Ramos (cell line): ENCODE measurements around the gene PCDHGB2.
"Not testable (repeated sequence)": the region's sequence is repeated elsewhere in the genome, so short reads cannot be mapped to it uniquely, and the experiment has no call there.

Experiments
- in situ Hi-C: fragments of 300-500 bp; cut with MboI; formaldehyde crosslinking; loops from one replicate; pipeline ENCODE4 v1.14.3; 2022; ENCODE audit warnings: low sequenced_read_pairs; ENCODE audit not compliant: unreplicated experiment

The PCDHGB2 gene

GRCh38 chr5:141349917-141350619, 9.7 kb upstream of the PCDHGB2 start, which contains the start of gene PCDHGB1:
Gene PCDHGB1, plus strand, starts transcription at chr5:141350099. Its CDS starts 162 bp downstream, at chr5:141350261.
- in situ Hi-C loops = no loop called here

DNA sequence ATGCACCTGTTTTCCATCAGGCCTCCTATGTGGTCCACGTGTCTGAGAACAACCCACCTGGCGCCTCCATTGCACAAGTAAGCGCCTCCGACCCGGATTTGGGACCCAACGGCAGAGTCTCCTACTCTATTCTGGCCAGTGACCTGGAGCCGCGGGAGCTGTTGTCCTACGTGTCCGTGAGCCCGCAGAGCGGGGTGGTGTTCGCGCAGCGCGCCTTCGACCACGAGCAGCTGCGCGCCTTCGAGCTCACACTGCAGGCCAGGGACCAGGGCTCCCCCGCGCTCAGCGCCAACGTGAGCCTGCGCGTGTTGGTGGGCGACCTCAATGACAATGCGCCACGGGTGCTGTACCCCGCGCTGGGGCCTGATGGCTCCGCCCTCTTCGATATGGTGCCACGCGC, 8.2 kb upstream of the PCDHGB2 start:
- in situ Hi-C loops = no loop called here

DNA sequence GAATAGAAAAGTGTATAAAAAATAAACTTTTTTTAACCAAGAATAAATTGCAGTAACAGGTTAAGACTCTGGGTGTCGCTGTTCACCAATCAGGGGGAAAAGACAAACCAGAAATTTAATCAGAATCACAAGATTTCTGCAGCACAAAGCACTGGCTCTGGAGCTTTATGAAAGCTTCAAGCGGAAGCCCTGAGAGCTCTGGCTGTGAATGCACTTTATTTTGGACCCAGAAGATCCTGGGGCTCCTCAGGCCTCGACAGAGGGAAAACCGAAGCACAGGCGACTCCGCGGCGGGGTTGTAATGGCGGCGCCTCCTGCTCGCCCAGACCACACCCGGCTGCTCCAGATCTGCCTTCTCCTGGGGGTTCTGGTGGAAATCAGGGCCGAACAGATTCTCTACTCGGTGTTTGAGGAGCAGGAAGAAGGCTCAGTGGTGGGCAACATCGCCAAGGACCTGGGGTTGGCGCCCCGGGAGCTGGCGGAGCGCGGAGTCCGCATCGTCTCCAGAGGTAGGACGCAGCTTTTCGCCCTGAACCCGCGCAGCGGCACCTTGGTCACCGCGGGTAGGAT, 4.8 kb upstream of the PCDHGB2 start, which contains the start of gene PCDHGA4:
Gene PCDHGA4, plus strand, starts transcription at position 122 of the 570 bp plus-strand sequence. Its CDS starts 87 bp downstream, at position 209.
- in situ Hi-C loops = no loop called here

- in situ Hi-C loops = no loop called here
These were observed 4.2 kb upstream of the PCDHGB2 start for GRCh38 chr5:141355641-141356040.

DNA sequence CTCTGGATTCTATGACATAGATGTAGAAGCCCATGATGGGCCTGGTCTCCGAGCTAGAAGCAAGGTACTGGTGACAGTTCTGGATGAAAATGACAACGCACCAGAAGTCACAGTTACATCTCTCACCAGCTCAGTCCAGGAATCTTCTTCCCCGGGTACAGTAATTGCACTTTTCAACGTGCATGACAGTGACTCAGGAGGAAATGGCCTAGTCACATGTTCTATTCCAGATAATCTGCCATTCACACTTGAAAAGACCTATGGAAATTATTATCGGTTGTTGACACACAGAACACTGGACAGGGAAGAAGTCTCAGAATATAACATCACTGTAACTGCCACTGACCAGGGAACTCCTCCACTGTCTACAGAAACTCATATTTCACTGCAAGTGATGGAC, 3.7 kb upstream of the PCDHGB2 start:
- in situ Hi-C loops = no loop called here

GRCh38 chr5:141356950-141357349, 2.8 kb upstream of the PCDHGB2 start:
- in situ Hi-C loops = no loop called here

DNA sequence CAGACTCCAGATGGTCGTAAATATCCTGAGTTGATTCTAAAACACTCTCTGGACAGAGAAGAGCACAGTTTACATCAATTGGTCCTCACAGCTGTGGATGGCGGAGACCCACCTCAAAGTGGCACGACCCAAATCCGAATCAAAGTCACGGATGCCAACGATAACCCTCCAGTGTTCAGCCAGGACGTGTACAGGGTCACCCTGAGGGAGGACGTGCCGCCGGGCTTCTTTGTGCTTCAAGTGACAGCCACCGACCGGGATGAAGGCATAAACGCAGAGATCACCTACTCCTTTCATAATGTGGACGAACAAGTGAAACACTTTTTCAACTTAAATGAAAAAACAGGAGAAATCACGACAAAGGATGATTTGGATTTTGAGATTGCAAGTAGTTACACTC, 891 bp downstream of the PCDHGB2 start:
- in situ Hi-C loops = no loop called here

- in situ Hi-C loops = no loop called here
These were observed 2.9 kb downstream of the PCDHGB2 start for GRCh38 chr5:141362719-141363118.

GRCh38 chr5:141363952-141364660, 4.3 kb downstream of the PCDHGB2 start, which contains the start of gene PCDHGA5:
Gene PCDHGA5, plus strand, starts transcription at chr5:141364162. Its CDS starts 169 bp downstream, at chr5:141364331.
- in situ Hi-C loops = no loop called here

DNA sequence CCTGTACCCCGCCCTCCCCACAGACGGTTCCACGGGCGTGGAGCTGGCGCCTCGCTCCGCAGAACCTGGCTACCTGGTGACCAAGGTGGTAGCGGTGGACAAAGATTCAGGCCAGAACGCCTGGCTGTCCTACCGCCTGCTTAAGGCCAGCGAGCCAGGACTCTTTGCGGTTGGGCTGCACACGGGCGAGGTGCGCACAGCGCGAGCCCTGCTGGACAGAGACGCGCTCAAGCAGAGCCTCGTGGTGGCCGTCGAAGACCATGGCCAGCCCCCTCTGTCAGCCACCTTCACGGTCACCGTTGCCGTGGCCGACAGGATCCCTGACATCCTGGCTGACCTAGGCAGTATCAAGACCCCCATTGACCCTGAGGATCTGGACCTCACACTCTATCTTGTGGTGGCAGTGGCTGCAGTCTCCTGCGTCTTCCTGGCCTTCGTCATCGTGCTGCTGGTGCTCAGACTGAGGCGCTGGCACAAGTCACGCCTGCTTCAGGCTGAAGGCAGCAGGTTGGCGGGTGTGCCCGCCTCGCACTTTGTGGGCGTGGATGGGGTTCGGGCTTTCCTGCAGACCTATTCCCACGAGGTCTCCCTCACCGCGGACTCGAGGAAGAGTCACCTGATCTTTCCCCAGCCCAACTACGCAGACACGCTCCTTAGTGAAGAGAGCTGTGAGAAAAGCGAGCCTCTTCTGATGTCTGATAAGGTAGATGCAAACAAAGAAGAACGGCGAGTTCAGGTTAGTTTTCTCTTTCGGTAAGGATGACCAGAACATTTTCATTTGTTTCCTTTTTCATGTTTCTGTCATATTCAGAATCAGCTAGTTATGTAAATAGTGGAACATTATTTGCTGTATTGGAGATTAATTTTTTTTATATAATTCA, 6.5 kb downstream of the PCDHGB2 start:
- in situ Hi-C loops = no loop called here

GRCh38 chr5:141369994-141370848, 10.4 kb downstream of the PCDHGB2 start, which contains the start of gene PCDHGB3:
Gene PCDHGB3, plus strand, starts transcription at chr5:141370242. Its CDS starts 153 bp downstream, at chr5:141370395.
- in situ Hi-C loops = no loop called here

- in situ Hi-C loops = no loop called here
These were observed 12.0 kb downstream of the PCDHGB2 start for GRCh38 chr5:141371572-141372475.

- in situ Hi-C loops = no loop called here
These were observed 14.0 kb downstream of the PCDHGB2 start, which contains the start of gene PCDHGA6 for GRCh38 chr5:141373673-141374317. Gene PCDHGA6, plus strand, starts transcription at chr5:141373891. Its CDS starts 193 bp downstream, at chr5:141374084.

- in situ Hi-C loops = no loop called here
These were observed 14.8 kb downstream of the PCDHGB2 start for GRCh38 chr5:141374627-141375026.

GRCh38 chr5:141375444-141376155, 15.8 kb downstream of the PCDHGB2 start:
- in situ Hi-C loops = not testable (repeated sequence)

- in situ Hi-C loops = no loop called here
These were observed 22.9 kb downstream of the PCDHGB2 start, which contains the start of gene PCDHGA7 for GRCh38 chr5:141382469-141383294. Gene PCDHGA7, plus strand, starts transcription at chr5:141382742. Its CDS starts 158 bp downstream, at chr5:141382900.
